ENCODE data around the gene FBLN1.

FBLN1 gene

DNA sequence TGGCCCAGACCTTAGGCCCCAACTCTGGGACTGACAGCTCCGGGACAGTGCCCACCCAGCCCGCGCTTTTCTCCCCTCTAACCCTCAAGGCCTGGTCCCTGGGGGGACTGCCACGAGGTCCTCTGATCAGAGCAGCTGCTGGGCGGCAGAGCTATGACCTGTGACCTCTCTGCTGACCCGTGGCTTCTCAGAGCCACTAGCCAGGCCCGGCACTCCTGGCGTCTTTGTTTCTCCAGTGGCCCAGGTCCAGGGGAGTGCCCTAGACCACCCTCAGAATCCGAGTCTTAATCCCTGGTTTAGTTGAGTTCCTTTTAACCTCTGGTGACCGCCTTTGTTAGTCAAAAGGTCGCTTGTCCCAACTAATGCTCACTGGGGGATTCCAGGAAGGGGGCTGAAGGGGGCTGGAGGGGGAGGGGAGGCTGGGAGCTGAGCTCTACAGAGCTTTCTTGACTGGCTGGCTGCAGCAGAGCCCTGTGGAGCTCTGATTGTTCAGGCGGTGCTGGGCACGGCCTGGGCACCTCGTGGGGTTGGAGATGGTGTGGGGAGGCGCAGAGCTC is 1.2 kb downstream of the FBLN1 start:
- Mint-ChIP-seq H3K27ac (no peak overlapping the region), H3K36me3 (no peaks in the 10 kb centered on the region), H3K4me3 (peak overlapping the region; percentile 37), H3K4me1 (no peaks in the 10 kb centered on the region), H3K9me3 (no peaks in the 10 kb centered on the region), H3K27me3 (peaks cover 20% of the 10 kb centered on the region)
- DNase-seq (ENCODE audit: low spot score in 2 of 2) (no peak), ATAC-seq (ENCODE audit: low read depth) (no peak)

GRCh38 chr22:45504373-45505341 is 2.0 kb downstream of the FBLN1 start:
- no peak overlapping the region for H3K4me3 Mint-ChIP-seq
- ATAC-seq (ENCODE audit: low read depth): no peak
- no peaks in the 10 kb centered on the region for H3K4me1 Mint-ChIP-seq
- no peaks in the 10 kb centered on the region for H3K9me3 Mint-ChIP-seq
- H3K27ac Mint-ChIP-seq: no peak overlapping the region
- no peaks in the 10 kb centered on the region for H3K36me3 Mint-ChIP-seq
- H3K27me3 Mint-ChIP-seq: peaks cover 21% of the 10 kb centered on the region
- no peak for DNase-seq (ENCODE audit: low spot score in 2 of 2)

DNA sequence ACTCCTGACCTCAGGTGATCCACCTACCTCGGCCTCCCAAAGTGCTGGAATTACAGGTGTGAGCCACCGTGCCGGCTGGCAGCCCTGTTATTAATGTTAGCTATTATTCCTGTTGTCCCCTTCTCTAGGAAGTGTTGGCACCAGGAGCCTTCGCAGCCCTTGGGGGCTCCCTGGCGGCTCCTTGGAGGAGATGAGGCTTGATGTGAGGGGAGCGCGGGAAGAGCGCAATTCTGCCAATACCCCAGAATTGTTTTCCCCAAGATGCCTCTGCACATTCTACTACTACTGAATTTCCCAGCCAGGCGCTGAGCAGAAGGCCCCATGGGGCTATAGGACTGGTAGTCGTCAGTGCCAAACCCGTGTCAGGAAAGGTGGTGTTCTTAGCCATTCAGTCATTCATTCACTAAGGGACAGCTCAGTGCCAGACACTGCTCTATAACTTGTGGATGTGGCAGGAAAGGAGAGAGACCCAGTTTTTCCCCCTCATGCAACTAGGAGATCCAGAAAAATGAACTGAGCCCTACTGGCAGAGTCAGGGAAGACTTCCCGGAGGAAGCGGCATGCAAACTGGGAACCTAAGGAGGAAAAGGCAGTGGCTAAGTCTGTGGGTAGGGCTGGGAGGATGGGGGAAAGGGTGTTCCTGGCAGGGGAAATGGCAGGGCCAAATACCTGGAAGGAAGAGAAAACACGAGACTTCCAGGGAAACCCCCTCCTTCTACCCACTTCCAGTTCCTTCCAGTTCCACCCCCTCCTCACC is 3.5 kb downstream of the FBLN1 start:
- ATAC-seq (ENCODE audit: low read depth) (no peak), DNase-seq (ENCODE audit: low spot score in 2 of 2) (no peak)
- Mint-ChIP-seq H3K36me3 (no peaks in the 10 kb centered on the region), H3K9me3 (no peaks in the 10 kb centered on the region), H3K27me3 (peaks cover 13% of the 10 kb centered on the region), H3K4me1 (no peaks in the 10 kb centered on the region), H3K27ac (no peak overlapping the region), H3K4me3 (no peak overlapping the region)

- no peaks in the 10 kb centered on the region for H3K36me3 Mint-ChIP-seq
- H3K4me1 Mint-ChIP-seq: no peaks in the 10 kb centered on the region
- H3K27ac Mint-ChIP-seq: no peak overlapping the region
- DNase-seq (ENCODE audit: low spot score in 2 of 2) (no peak), ATAC-seq (ENCODE audit: low read depth) (no peak)
- peaks cover 10% of the 10 kb centered on the region for H3K27me3 Mint-ChIP-seq
- no peak overlapping the region for H3K4me3 Mint-ChIP-seq
- no peaks in the 10 kb centered on the region for H3K9me3 Mint-ChIP-seq
Measured at GRCh38 chr22:45506816-45507360, 4.2 kb downstream of the FBLN1 start.

DNA sequence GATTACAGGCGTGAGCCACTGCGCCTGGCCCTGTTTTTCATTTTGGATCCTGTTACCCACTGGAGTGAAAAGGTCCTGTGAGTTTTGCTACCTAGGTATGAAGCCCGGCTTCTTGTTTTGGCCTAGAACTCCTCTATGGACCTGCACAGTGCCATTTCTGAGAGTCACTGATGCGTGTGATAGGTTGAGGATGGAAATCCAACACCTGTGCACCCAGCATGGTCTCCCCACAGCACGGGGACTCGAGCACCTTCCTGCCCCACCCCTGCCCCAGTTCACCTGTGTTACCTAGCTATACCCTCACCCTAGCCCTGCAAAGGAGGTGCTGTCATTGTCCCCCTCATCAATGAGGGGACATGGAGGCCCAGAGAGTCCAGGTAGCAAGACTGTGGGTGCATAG is 5.1 kb downstream of the FBLN1 start:
- H3K27ac Mint-ChIP-seq: no peak overlapping the region
- H3K27me3 Mint-ChIP-seq: peaks cover 11% of the 10 kb centered on the region
- DNase-seq (ENCODE audit: low spot score in 2 of 2) (no peak), ATAC-seq (ENCODE audit: low read depth) (no peak)
- H3K4me3 Mint-ChIP-seq: no peak overlapping the region
- no peaks in the 10 kb centered on the region for H3K4me1 Mint-ChIP-seq
- H3K9me3 Mint-ChIP-seq: no peaks in the 10 kb centered on the region
- H3K36me3 Mint-ChIP-seq: no peaks in the 10 kb centered on the region

- Mint-ChIP-seq H3K4me3 (no peak overlapping the region), H3K27ac (no peak overlapping the region), H3K4me1 (no peaks in the 10 kb centered on the region), H3K9me3 (no peaks in the 10 kb centered on the region), H3K36me3 (no peaks in the 10 kb centered on the region), H3K27me3 (peaks cover 11% of the 10 kb centered on the region)
- no peak for DNase-seq (ENCODE audit: low spot score in 2 of 2)
- no peak for ATAC-seq (ENCODE audit: low read depth)
Measured at GRCh38 chr22:45508814-45509213, 6.1 kb downstream of the FBLN1 start.

DNA sequence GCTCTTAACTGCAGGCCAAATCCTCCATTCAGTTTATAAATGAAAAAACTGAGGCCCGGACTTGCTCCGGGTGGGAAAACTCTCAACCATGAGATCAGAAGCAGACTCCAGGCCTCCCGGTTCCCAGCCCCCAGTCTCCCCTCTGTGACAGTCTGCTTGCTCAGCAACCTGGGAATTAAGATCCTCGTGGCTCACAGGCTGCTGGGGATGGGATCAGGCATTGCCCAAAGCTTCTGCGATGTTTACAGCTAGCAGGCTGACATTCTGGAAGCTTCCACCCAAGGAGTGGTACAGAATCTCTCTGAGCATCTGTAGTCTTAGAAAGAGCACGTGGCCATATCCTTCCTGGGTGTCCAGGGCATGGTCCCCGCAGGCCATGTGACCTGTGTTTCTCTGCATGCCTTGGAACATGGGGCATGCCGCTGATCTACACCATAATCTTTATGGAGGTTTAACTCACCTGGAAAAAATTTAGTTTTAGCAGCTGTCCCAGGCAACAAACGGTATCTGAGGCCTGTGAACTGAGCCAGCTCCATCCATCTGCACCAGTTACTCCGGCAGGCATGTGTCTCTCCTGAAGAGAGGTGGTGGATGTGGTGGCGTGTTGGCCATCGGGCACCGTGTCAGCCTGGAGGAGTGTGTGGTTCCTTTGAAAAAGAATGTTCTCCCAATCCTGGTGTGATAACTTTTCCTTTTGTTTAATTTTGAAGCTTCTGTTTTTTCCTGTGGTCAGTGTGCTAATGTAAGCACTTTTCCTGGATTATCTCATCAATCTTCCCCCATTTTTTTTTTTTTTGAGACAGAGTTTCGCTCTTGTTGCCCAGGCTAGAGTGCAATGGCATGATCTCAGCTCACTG is 7.9 kb downstream of the FBLN1 start:
- peaks cover 14% of the 10 kb centered on the region for H3K27me3 Mint-ChIP-seq
- H3K4me3 Mint-ChIP-seq: no peak overlapping the region
- H3K27ac Mint-ChIP-seq: no peak overlapping the region
- DNase-seq (ENCODE audit: low spot score in 2 of 2) (no peak), ATAC-seq (ENCODE audit: low read depth) (no peak)
- H3K4me1 Mint-ChIP-seq: no peaks in the 10 kb centered on the region
- H3K9me3 Mint-ChIP-seq: no peaks in the 10 kb centered on the region
- no peaks in the 10 kb centered on the region for H3K36me3 Mint-ChIP-seq

DNA sequence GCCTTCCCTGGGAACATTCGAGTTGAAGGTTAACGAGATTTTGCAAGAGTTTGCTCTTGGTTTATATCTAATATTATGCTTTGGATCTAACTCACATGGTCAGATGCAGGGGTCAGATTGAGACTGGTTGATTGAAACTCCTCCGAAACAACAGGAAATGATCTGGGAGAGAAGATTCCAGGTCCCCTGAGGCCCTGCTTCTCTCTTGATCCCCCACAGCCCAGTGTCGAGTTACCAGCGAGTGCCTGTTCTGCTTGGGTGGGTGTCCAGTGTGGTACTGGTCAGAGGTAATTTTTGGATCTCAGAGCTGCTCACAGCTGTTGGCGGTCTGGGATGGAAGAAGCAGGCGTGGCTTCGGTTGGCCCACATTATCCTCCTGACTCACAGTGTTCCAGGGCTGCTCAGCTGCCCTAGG is 9.2 kb downstream of the FBLN1 start:
- DNase-seq (ENCODE audit: low spot score in 2 of 2): no peak
- H3K27me3 Mint-ChIP-seq: peaks cover 16% of the 10 kb centered on the region
- no peaks in the 10 kb centered on the region for H3K36me3 Mint-ChIP-seq
- H3K4me1 Mint-ChIP-seq: no peaks in the 10 kb centered on the region
- no peaks in the 10 kb centered on the region for H3K9me3 Mint-ChIP-seq
- no peak overlapping the region for H3K27ac Mint-ChIP-seq
- ATAC-seq (ENCODE audit: low read depth): no peak
- H3K4me3 Mint-ChIP-seq: no peak overlapping the region

DNA sequence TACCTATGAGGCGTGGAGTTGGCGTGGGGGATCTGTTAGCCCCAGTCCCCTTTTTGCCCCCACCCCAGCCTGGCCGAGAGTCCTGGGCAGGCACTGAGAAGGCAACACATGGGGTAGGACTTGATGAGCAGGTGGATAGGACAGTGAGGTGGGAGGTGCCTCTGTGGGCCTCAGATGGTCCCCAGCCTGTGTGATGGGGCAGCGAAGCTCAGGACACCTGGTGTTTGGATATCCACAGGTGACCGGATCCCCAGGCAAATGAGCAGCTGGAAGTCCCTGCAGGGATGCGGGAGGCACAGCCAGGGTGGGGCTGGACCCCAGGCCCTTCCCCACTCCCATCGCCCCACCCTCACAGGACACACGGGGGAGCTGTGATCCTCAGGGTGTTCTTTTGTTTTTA is 9.7 kb downstream of the FBLN1 start:
- no peaks in the 10 kb centered on the region for H3K9me3 Mint-ChIP-seq

DNA sequence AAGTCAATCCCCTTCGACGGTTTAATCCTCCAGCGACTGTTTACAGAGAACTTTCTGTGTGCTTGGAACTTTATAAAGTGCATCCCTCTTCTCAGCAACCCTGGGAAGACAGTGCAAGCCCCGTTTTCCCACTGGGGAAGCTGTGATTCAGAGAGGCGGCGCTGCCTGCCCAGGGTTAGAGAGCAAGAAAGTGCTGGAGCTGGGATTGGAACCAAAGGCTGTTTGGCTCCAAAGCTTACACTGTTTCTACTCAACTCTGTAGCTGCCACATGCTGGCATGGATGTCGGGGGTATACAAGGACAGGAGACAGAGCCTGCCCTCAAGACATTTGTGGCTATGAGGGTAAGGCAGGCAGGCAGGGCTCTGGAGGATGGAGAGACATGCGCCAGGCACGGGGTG is 13.0 kb downstream of the FBLN1 start:
- no peaks in the 10 kb centered on the region for H3K36me3 Mint-ChIP-seq
- no peak overlapping the region for H3K4me3 Mint-ChIP-seq
- no peak for DNase-seq (ENCODE audit: low spot score in 2 of 2)
- no peak for ATAC-seq (ENCODE audit: low read depth)
- no peaks in the 10 kb centered on the region for H3K9me3 Mint-ChIP-seq
- H3K27me3 Mint-ChIP-seq: peaks cover 18% of the 10 kb centered on the region
- no peak overlapping the region for H3K27ac Mint-ChIP-seq
- no peaks in the 10 kb centered on the region for H3K4me1 Mint-ChIP-seq

More for the DNA sequence above, 9.7 kb downstream of the FBLN1 start:
- H3K4me1 Mint-ChIP-seq: no peaks in the 10 kb centered on the region
- H3K36me3 Mint-ChIP-seq: no peaks in the 10 kb centered on the region
- ATAC-seq (ENCODE audit: low read depth) (no peak), DNase-seq (ENCODE audit: low spot score in 2 of 2) (no peak)
- peaks cover 16% of the 10 kb centered on the region for H3K27me3 Mint-ChIP-seq
- H3K27ac Mint-ChIP-seq: no peak overlapping the region
- H3K4me3 Mint-ChIP-seq: no peak overlapping the region

- Mint-ChIP-seq H3K27me3 (peaks cover 18% of the 10 kb centered on the region), H3K4me1 (no peaks in the 10 kb centered on the region), H3K4me3 (no peak overlapping the region), H3K9me3 (no peaks in the 10 kb centered on the region), H3K27ac (no peak overlapping the region), H3K36me3 (no peaks in the 10 kb centered on the region)
- DNase-seq (ENCODE audit: low spot score in 2 of 2): no peak
- ATAC-seq (ENCODE audit: low read depth): no peak
Measured at GRCh38 chr22:45516163-45516562, 13.5 kb downstream of the FBLN1 start.

DNA sequence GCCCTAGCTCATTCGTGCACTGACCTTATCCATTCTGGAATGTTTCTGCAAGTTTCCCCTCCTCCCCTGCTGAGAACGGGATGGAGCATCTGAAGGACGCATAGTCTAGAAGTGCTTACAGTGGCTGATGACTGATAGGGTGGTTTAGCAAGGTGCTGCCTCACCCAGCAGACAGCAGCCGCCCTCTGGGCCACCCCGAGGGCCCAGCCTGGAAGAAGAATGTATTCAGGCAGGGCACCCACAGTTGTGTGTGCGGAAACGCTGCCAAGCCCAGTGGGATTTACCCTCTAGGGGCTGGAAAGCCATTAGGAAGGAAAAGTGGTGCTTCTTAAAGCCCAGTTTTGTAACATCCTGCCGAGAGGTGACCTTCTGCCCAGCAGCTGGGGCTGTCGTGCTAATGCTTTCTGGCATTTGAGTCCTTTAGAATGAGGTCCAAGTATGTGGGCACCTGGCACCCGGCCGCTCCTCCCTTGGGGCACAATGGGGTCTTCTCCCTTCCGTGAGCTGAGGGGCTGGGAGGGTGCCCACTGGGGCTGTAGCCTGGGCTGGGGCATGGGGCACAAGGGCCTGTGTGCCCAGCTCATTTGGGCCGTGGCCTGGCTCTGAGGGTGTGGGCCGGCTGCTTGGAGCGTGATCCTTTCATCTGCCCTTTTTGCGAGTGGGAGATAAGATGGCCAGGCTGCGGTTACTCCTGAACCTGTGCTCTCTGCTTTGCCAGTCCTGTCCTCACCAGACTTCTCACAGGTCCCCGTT is 14.4 kb downstream of the FBLN1 start:
- Mint-ChIP-seq H3K27me3 (peaks cover 18% of the 10 kb centered on the region), H3K27ac (no peak overlapping the region), H3K4me3 (no peak overlapping the region), H3K36me3 (no peaks in the 10 kb centered on the region), H3K9me3 (no peaks in the 10 kb centered on the region), H3K4me1 (no peaks in the 10 kb centered on the region)
- DNase-seq (ENCODE audit: low spot score in 2 of 2) (no peak), ATAC-seq (ENCODE audit: low read depth) (no peak)

GRCh38 chr22:45518136-45518535 is 15.5 kb downstream of the FBLN1 start:
- H3K4me1 Mint-ChIP-seq: no peaks in the 10 kb centered on the region
- no peak overlapping the region for H3K4me3 Mint-ChIP-seq
- no peak overlapping the region for H3K27ac Mint-ChIP-seq
- ATAC-seq (ENCODE audit: low read depth): no peak
- H3K9me3 Mint-ChIP-seq: no peaks in the 10 kb centered on the region
- H3K36me3 Mint-ChIP-seq: no peaks in the 10 kb centered on the region
- H3K27me3 Mint-ChIP-seq: peaks cover 19% of the 10 kb centered on the region
- no peak for DNase-seq (ENCODE audit: low spot score in 2 of 2)

All from memory B cell (primary cell).